K562 (cell line): ENCODE data around the gene CREB3L1. TPM values are rescaled to one million over a fixed set of nuclear protein-coding genes. Genes with fewer than 3 reads are reported as not detected.

Experiments
- ARID2 ChIP-seq: fragments of 450-650 bp; IDR thresholded peaks from 2 replicates; pipeline ENCODE4 v1.6.1; 2017; ENCODE audit warnings: antibody characterized with exemption, mild to moderate bottlenecking
- BCL6 ChIP-seq: fragments of 250-450 bp; sonication (Bioruptor Pico); IDR thresholded peaks from 2 replicates; pipeline ENCODE4 v1.4.0; 2020
- FOXJ2 ChIP-seq: fragments of 200-800 bp; sonication (Bioruptor generic); IDR thresholded peaks from 2 replicates; pipeline ENCODE4 v1.6.1; 2016; ENCODE audit warnings: missing genetic modification characterization, missing compliant biosample characterization
- NCOA2 ChIP-seq, 2 experiments: fragments of 450-650 bp; IDR thresholded peaks; 2 replicates each; pipeline ENCODE4 v1.6.1; 2018; ENCODE audit warnings: mild to moderate bottlenecking in 2 of 2, moderate library complexity in 1 of 2; ENCODE audit not compliant: partially characterized antibody in 2 of 2
- RAD51 ChIP-seq: fragments of 450-650 bp; IDR thresholded peaks from 2 replicates; pipeline ENCODE4 v1.7.1; 2016; ENCODE audit warnings: low read depth, mild to moderate bottlenecking, borderline replicate concordance
- SRSF1 ChIP-seq: fragments of 200-400 bp; formaldehyde crosslinking; IDR thresholded peaks from 2 replicates; pipeline ENCODE4 v1.6.1; 2017; ENCODE audit warnings: mild to moderate bottlenecking, low read depth, low read length, moderate library complexity
- ZFP1 ChIP-seq: fragments of 450-650 bp; formaldehyde crosslinking; IDR thresholded peaks from 2 replicates; pipeline ENCODE4 v1.4.0; 2020; ENCODE audit warnings: mild to moderate bottlenecking, mixed read lengths
- ZKSCAN1 ChIP-seq: fragments of 150-350 bp; IDR thresholded peaks from 2 replicates; pipeline ENCODE4 v1.6.1; 2016; ENCODE audit warnings: low read depth, low read length
- ZNF3 ChIP-seq: fragments of 250-450 bp; sonication (Bioruptor Pico); IDR thresholded peaks from 2 replicates; pipeline ENCODE4 v1.5.0; 2021; ENCODE audit warnings: mild to moderate bottlenecking, moderate library complexity
- ZNF780A ChIP-seq: fragments of 250-450 bp; sonication (Bioruptor Pico); IDR thresholded peaks from 2 replicates; pipeline ENCODE4 v1.5.0; 2021; ENCODE audit warnings: mild to moderate bottlenecking
- polyA plus RNA-seq, 8 experiments: library from polyadenylated mRNA; depleted of rRNA in 4 of 8; stranded (reverse) in 5 of 8; unstranded in 3 of 8; fragments of >200 nt; fragmentation: Nextera tagmentation in 2 of 8; fragmentation: Illumina TruSeq in 1 of 8; extraction: Ambion mirVana in 2 of 8; extraction: Trizol in 1 of 8; gene quantifications; 2 replicates each; pipeline versions ENCODE4 v1.2.1 to v1.2.3, GENCODE V29; 2011 to 2014; ENCODE audit warnings: inconsistent platforms in 1 of 8, missing spikeins in 1 of 8
- total RNA-seq, 7 experiments: library from RNA; depleted of rRNA in 6 of 7; stranded (reverse); fragments of >200 nt in 6 of 7; fragmentation: Illumina TruSeq in 2 of 7; extraction: Trizol in 2 of 7; gene quantifications; 2 replicates each; pipeline versions ENCODE4 v1.2.1 to v1.2.3, GENCODE V29; 2011 to 2021; ENCODE audit warnings: low replicate concordance in 1 of 7
- TF ChIP-seq, protein P1 (sequence below): sonication (generic); formaldehyde crosslinking; IDR thresholded peaks from 2 replicates; pipeline ENCODE4 v1.9.0; 2022; ENCODE audit warnings: mild to moderate bottlenecking, missing genetic modification reagents
- TF ChIP-seq, protein P2 (sequence below): fragments of 150-350 bp; conservative IDR thresholded peaks from 2 replicates; pipeline ENCODE4 v1.6.1; 2014; ENCODE audit warnings: low read length
- TF ChIP-seq, protein P3 (sequence below), 2 experiments: fragments of 250-450 bp in 1 of 2; fragments of 450-650 bp in 1 of 2; sonication (Bioruptor Pico) in 1 of 2; IDR thresholded peaks; 2 replicates each; pipeline versions ENCODE4 v1.6.1 to v1.8.0; 2016 to 2021; ENCODE audit warnings: mild to moderate bottlenecking in 2 of 2, moderate library complexity in 2 of 2, missing compliant biosample characterization in 1 of 2, missing genetic modification characterization in 1 of 2

The CREB3L1 gene
- total and polyA plus RNA-seq, 9 of the 15 experiments (the other 6 are each of a cell fraction or from before 2014, with no cell fraction given): 1.2 to 27.6 (median 3.7) TPM

DNA sequence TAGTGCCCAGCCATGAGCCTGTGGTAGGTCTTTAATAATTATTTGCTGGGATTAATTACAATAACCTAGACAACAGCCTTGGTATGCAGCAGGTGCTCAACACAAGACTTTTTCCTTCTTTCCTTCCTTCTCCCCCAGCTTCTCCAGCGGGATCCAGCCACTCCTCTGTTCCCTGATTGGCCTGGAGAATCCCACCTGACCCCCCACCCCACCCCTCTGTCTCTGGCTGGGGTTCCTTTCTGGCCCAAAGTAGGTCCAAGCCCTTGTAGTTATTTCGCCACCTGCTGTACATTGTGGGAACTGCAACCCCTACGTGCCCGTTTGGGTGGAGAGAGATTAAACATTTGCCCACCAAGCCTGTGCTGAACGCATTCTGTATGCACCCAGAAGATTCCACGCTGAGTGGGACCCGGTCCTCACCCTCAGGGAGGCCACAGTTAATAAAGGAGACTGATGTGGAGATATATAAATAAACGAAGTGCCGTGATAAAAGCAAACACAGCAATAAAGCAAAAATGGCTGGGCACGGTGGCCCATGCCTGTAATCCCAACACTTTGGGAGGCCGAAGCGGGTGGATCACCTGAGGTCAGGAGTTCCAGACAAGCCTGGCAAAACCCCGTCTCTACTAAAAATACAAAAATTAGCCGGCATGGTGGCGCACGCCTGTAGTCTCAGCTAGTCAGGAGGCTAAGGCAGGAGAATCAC is 37.7 kb downstream of the CREB3L1 start (continued):
- TF ChIP-seq, protein P1, sequence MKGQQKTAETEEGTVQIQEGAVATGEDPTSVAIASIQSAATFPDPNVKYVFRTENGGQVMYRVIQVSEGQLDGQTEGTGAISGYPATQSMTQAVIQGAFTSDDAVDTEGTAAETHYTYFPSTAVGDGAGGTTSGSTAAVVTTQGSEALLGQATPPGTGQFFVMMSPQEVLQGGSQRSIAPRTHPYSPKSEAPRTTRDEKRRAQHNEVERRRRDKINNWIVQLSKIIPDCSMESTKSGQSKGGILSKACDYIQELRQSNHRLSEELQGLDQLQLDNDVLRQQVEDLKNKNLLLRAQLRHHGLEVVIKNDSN (CRISPR knock-in tag): peak; percentile 78
- TF ChIP-seq ZKSCAN1: no peak
- TF ChIP-seq FOXJ2 (tag): no peak
- TF ChIP-seq ZNF780A (CRISPR knock-in tag): no peak
- TF ChIP-seq, protein P2, sequence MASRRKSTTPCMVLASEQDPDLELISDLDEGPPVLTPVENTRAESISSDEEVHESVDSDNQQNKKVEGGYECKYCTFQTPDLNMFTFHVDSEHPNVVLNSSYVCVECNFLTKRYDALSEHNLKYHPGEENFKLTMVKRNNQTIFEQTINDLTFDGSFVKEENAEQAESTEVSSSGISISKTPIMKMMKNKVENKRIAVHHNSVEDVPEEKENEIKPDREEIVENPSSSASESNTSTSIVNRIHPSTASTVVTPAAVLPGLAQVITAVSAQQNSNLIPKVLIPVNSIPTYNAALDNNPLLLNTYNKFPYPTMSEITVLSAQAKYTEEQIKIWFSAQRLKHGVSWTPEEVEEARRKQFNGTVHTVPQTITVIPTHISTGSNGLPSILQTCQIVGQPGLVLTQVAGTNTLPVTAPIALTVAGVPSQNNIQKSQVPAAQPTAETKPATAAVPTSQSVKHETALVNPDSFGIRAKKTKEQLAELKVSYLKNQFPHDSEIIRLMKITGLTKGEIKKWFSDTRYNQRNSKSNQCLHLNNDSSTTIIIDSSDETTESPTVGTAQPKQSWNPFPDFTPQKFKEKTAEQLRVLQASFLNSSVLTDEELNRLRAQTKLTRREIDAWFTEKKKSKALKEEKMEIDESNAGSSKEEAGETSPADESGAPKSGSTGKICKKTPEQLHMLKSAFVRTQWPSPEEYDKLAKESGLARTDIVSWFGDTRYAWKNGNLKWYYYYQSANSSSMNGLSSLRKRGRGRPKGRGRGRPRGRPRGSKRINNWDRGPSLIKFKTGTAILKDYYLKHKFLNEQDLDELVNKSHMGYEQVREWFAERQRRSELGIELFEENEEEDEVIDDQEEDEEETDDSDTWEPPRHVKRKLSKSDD: no peak
- TF ChIP-seq ZFP1 (CRISPR knock-in tag): no peak
- TF ChIP-seq BCL6 (CRISPR knock-in tag): no peak
- peak; percentile 38; the same call in 1 of the 2 replicates for TF ChIP-seq ARID2
- peak; percentile 74; the same call in 1 of the 2 replicates for TF ChIP-seq RAD51
- TF ChIP-seq, protein P3, sequence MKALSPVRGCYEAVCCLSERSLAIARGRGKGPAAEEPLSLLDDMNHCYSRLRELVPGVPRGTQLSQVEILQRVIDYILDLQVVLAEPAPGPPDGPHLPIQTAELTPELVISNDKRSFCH (CRISPR knock-in tag; IDR thresholded peaks at IDR 0.05): no peak
- TF ChIP-seq, protein P3 (tag; IDR thresholded peaks at IDR 0.05): no peak
- TF ChIP-seq NCOA2 (IDR thresholded peaks at IDR 0.05; ENCODE audit: partially characterized antibody in 2 of 2): no peak
- no peak for TF ChIP-seq ZNF3
- TF ChIP-seq SRSF1: no peak
